Thyroid gland (tissue), 4 donors: ENCODE measurements around the gene ADM2. TPM values are rescaled to one million over a fixed set of nuclear protein-coding genes. Genes with fewer than 3 reads are reported as not detected.
"Not testable (repeated sequence)": the region's sequence is repeated elsewhere in the genome, so short reads cannot be mapped to it uniquely, and the experiment has no call there.

ENCODE experiments used
- DNase-seq, 2 donors: peaks; one replicate each; pipeline ENCODE4 v3.0.0-alpha.2; 2019
- H3K27ac ChIP-seq, 3 donors: fragments of 200-600 bp; sonication (generic); 1 replicate in 2 of 3; 2 replicates in 1 of 3; pipeline ENCODE4 v1.5.1; 2016 to 2019; ENCODE audit warnings: mild to moderate bottlenecking in 1 of 3, moderate library complexity in 1 of 3
- H3K27me3 ChIP-seq: fragments of 200-600 bp; sonication (generic); one replicate; pipeline ENCODE4 v1.5.1; 2019
- H3K36me3 ChIP-seq, 2 donors: fragments of 200-600 bp; sonication (generic); one replicate each; pipeline ENCODE4 v1.5.1; 2016 to 2019
- H3K4me1 ChIP-seq, 2 donors: fragments of 200-600 bp; sonication (generic); one replicate each; pipeline ENCODE4 v1.5.1; 2017 to 2019
- H3K4me3 ChIP-seq, 3 donors: fragments of 200-600 bp; sonication (generic); replicated peaks in 1 of 3; 1 replicate in 2 of 3; 2 replicates in 1 of 3; pipeline ENCODE4 v1.5.1; 2016; ENCODE audit warnings: mild to moderate bottlenecking in 1 of 3
- H3K9me3 ChIP-seq: fragments of 200-600 bp; sonication (generic); one replicate; pipeline ENCODE4 v1.5.1; 2017
- POLR2A ChIP-seq, 2 donors: fragments of 450-650 bp; IDR thresholded peaks; one replicate each; pipeline ENCODE4 v1.6.1; 2017; ENCODE audit warnings: antibody characterized with exemption in 2 of 2, mild to moderate bottlenecking in 2 of 2, moderate library complexity in 1 of 2
- WGBS, 2 donors: methylation state at CpG; one replicate each; pipeline ENCODE4 v1.1.5; 2017; 5-methylcytosine and 5-hydroxymethylcytosine counted together
- intact Hi-C: fragments of 100-400 bp; cut with DNase I; formaldehyde crosslinking; loops from one replicate; pipeline ENCODE4 v1.15.1; 2023
- total RNA-seq, 4 donors: library from RNA; depleted of rRNA; stranded (reverse); fragments of >200 nt; gene quantifications; one replicate each; pipeline ENCODE4 v1.2.3, GENCODE V29; 2016
- TF ChIP-seq, protein P1 (sequence below), 6 experiments: fragments of 200-600 bp in 3 of 6; fragments of 450-650 bp in 3 of 6; sonication (generic) in 3 of 6; IDR thresholded peaks; one replicate each; pipeline ENCODE4 v1.5.1; 2016 to 2019; ENCODE audit warnings: antibody characterized with exemption in 6 of 6, mild to moderate bottlenecking in 2 of 6, inconsistent platforms in 1 of 6, moderate library complexity in 1 of 6

The ADM2 gene
- total RNA-seq, 4 donors from 2014 or later: 5.2 to 23.5 (median 6.6) TPM

DNA sequence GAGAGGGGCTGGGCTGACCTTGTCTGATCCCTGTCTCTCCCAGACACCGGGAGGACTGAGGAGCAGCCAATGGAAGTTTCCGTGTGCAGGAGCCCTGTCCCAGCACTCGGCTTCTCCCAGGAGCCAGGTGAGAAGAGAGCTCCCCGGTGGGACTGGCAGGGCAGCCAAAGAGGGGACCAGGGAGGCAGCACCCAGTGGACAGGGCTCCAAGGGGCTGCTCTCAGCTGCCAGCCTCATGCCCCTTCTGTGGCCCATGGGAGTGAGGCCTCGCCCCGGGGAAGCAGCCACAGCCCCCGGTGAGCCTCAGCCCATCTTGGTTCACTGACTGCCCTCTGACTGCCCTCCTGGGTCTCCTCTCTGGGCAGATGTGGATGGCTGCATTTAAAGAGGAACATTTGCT is 37.3 kb downstream of the ADM2 start:
- TF ChIP-seq, protein P1, sequence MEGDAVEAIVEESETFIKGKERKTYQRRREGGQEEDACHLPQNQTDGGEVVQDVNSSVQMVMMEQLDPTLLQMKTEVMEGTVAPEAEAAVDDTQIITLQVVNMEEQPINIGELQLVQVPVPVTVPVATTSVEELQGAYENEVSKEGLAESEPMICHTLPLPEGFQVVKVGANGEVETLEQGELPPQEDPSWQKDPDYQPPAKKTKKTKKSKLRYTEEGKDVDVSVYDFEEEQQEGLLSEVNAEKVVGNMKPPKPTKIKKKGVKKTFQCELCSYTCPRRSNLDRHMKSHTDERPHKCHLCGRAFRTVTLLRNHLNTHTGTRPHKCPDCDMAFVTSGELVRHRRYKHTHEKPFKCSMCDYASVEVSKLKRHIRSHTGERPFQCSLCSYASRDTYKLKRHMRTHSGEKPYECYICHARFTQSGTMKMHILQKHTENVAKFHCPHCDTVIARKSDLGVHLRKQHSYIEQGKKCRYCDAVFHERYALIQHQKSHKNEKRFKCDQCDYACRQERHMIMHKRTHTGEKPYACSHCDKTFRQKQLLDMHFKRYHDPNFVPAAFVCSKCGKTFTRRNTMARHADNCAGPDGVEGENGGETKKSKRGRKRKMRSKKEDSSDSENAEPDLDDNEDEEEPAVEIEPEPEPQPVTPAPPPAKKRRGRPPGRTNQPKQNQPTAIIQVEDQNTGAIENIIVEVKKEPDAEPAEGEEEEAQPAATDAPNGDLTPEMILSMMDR (IDR thresholded peaks at IDR 0.05): no peak
- TF ChIP-seq POLR2A (IDR thresholded peaks at IDR 0.05): no peak
- H3K36me3 ChIP-seq: peaks cover 29 to 42% of the 10 kb centered on the region in 2 donors
- H3K27ac ChIP-seq: no peak overlapping the region
- no peak for DNase-seq
- no peaks in the 10 kb centered on the region for H3K27me3 ChIP-seq
- no peak overlapping the region for H3K4me3 ChIP-seq
- intact Hi-C loops: no loop called here
- no peaks in the 10 kb centered on the region for H3K4me1 ChIP-seq
- H3K9me3 ChIP-seq: no peaks in the 10 kb centered on the region
- WGBS, 2 donors: 100% methylated on average over 1 to 3 of the region's 7 CpGs

DNA sequence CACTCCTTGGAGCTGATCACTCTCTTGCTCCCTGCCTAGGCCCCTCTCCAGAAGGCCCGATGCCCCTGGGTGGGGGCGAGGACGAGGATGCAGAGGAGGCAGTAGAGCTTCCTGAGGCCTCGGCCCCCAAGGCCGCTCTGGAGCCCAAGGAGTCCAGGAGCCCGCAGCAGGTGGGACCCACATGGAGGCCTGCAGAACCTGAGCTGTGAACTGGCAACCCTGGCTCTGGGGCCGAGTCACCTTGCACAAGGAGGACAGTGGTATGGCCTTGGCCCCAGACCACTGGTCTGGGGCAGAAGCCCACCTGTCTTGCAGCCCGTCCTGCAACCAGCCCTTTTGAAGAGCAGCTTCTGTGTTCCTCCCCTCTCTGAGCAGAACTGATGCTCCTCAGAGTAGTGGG is 37.8 kb downstream of the ADM2 start:
- Histone ChIP-seq H3K36me3 (peaks cover 29 to 45% of the 10 kb centered on the region in 2 donors), H3K4me3 (no peak overlapping the region), H3K9me3 (no peaks in the 10 kb centered on the region), H3K4me1 (peaks cover 0 to under 1% of the 10 kb centered on the region in 2 donors), H3K27ac (no peak overlapping the region), H3K27me3 (no peaks in the 10 kb centered on the region)
- 97 to 98% methylated on average over 5 to 7 of the region's 8 CpGs for WGBS, 2 donors
- TF ChIP-seq, protein P1 (IDR thresholded peaks at IDR 0.05): no peak
- TF ChIP-seq POLR2A (IDR thresholded peaks at IDR 0.05): no peak
- no peak for DNase-seq
- intact Hi-C loops: no loop called here

DNA sequence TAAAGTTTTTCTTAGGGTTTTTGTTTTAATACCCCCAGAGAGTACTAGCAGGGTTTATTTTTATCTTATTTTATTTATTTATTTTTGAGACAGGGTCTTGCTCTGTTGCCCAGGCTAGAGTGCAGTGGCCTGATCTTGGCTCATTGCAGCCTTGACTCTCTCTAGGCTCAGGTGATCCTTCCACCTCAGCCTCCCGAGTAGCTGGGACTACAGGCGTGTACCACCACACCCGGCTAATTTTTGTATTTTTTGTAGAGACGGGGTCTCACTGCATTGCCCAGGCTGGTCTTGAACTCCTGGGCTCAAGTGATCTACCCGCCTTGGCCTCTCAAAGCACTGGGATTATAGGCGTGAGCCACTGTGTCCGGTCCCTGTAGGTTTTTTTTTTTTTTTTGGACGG is 38.8 kb downstream of the ADM2 start:
- DNase-seq, H3K27me3 ChIP-seq, H3K9me3 ChIP-seq, H3K27ac ChIP-seq, H3K4me3 ChIP-seq: not testable (repeated sequence)
- Histone ChIP-seq H3K4me1 (peaks cover 7 to 10% of the 10 kb centered on the region in 2 donors), H3K36me3 (peaks cover 29 to 45% of the 10 kb centered on the region in 2 donors)
- intact Hi-C loops: loop anchor here (5.0 kb wide), 1 partner anchor 62 kb away; the partner anchor contains the start of gene CHKB
- WGBS, 2 donors: 98% methylated on average over 8 of the region's 8 CpGs

DNA sequence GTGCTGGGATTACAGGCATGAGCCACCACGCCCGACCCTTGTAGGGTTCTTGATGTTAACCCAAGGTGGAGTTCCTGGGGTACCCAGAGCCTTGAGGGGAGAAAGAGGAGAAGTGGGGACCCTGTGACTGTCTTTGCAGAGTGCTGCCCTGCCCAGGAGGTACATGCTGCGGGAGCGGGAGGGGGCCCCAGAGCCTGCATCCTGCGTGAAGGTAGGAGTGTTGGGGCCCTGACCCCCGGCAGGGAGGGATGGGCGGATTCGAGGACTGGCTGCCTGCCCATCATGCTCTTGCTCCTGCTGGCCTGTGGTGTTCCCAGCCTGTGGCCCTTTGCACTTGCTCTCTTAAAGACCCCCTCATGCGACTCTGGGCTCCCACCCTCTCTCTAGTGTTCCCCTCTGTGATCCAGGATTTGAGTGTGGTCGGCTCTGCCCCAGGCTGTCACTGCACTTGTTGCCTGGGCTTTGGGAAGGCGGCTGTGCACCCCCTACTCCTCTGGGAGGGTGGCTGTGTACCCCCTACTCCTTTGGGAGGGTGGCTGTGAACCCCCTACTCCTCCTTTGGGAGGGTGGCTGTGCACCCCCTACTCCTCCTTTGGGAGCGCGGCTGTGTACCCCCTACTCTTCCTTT is 39.6 kb downstream of the ADM2 start:
- no peaks in the 10 kb centered on the region for H3K27me3 ChIP-seq
- peaks cover 7 to 10% of the 10 kb centered on the region in 2 donors for H3K4me1 ChIP-seq
- no peak overlapping the region for H3K4me3 ChIP-seq
- no peak for TF ChIP-seq POLR2A (IDR thresholded peaks at IDR 0.05)
- TF ChIP-seq, protein P1 (IDR thresholded peaks at IDR 0.05): no peak
- peaks cover 29 to 45% of the 10 kb centered on the region in 2 donors for H3K36me3 ChIP-seq
- H3K27ac ChIP-seq: no peak overlapping the region
- intact Hi-C loops: loop anchor here (5.0 kb wide), 1 partner anchor 61 kb away; the partner anchor contains the start of gene CHKB
- no peaks in the 10 kb centered on the region for H3K9me3 ChIP-seq
- whole genome bisulfite sequencing, 2 donors: 91 to 95% methylated on average over 11 to 13 of the region's 13 CpGs
- DNase-seq: no peak

DNA sequence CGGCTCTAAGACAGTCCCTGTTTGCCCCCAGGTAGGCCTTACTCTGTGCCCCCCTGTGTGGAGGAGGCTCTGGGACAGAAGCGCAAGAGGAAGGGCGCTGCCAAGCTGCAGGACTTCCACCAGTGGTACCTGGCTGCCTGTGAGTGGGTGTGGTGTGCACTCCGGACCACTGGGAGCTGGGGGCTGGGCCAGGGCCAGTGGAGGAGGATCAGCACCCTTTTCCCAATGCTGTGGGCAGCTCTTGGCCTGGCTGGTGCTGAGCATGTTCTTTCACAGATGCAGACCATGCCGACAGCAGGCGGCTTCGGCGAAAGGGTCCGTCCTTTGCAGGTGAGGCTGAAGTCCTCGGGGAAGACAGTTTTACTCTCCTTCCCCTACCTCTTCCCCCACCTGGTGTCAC is 40.4 kb downstream of the ADM2 start:
- DNase-seq: no peak
- H3K4me3 ChIP-seq: no peak overlapping the region
- no peak overlapping the region for H3K27ac ChIP-seq
- no peaks in the 10 kb centered on the region for H3K27me3 ChIP-seq
- TF ChIP-seq, protein P1 (IDR thresholded peaks at IDR 0.05): no peak
- TF ChIP-seq POLR2A (IDR thresholded peaks at IDR 0.05): no peak
- WGBS, 2 donors: 95% methylated on average over 7 to 10 of the region's 10 CpGs
- H3K4me1 ChIP-seq: peaks cover 11 to 16% of the 10 kb centered on the region in 2 donors
- H3K9me3 ChIP-seq: no peaks in the 10 kb centered on the region
- intact Hi-C loops: loop anchor here (5.0 kb wide), 1 partner anchor 61 kb away; the partner anchor contains the start of gene CHKB
- H3K36me3 ChIP-seq: peaks cover 29 to 43% of the 10 kb centered on the region in 2 donors
